ENCODE data around the gene PLEKHA7. TPM values are rescaled to one million over a fixed set of nuclear protein-coding genes. Genes with fewer than 3 reads are reported as not detected.
A peak's percentile ranks its signal among the peaks of the same experiment; 100 is the strongest.

The PLEKHA7 gene
- total and polyA plus RNA-seq, 2 of the 8 experiments (the other 6 are each of a cell fraction or from before 2014, with no cell fraction given): 11.4 to 25.6 TPM

DNA sequence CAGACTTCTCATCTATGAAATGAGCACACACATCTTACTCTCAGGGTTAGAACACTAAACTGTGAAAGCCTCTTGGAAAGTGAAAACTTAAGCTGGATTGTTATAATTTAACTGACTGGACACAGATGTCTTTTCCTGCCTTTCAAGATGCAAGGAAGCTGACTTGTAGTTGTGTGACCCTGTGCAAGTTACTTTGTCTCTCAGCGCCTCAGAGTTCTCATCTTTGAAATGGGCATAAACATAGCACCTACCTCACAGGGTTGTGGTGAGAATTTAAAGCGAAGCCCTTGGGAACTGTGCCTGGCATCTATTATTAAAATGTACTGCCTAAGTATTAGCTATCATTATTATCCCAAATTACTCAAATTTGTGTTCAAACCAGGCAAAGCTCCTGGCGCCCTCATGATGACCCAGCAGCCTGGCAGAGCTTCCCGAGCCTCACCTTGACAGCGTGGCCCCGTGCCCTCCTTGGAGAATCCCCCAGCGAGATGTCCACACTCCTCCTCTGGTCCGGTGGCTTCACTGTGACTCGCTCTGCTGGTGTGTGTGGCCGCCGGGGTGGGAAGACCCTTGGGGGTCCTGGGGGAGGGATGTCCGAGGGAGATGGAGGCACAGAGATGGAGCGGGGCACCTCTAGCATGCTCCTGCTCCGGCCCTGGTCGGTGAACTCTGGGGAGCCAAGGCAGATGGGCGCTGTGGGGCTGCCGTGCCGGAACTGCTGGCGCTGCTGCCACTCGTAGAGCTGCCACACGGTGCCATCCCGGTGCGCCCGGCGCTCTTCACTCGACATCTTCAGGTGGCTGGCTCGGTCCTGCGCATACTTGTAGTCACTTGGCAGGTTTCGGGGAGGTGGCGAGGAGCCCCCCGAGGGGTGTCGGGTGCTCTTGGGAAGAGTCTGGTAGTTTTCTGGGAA, 197.6 kb downstream of the PLEKHA7 start:
- Histone ChIP-seq H2BK15ac (ENCODE audit: low read length) (no peak overlapping the region), H3K4me3 (ENCODE audit: extremely low read depth in 1 of 4, insufficient read depth in 2 of 4, low read depth in 3 of 4, low read length in 4 of 4) (no peak overlapping the region), H2AK5ac (ENCODE audit: low read depth, low read length) (no peak overlapping the region), H4K20me1 (replicated peaks in 1 of 2; ENCODE audit: control insufficient read depth in 1 of 2, insufficient read depth in 2 of 2, low read length in 2 of 2) (no peaks in the 10 kb centered on the region), H4K91ac (replicated peaks; ENCODE audit: insufficient read length, low read length) (no peak overlapping the region), H3K79me1 (ENCODE audit: low read depth, low read length) (no peaks in the 10 kb centered on the region), H3K27ac (ENCODE audit: low read depth, low read length) (no peak overlapping the region), H4K8ac (ENCODE audit: extremely low read depth, insufficient read depth, low read length) (peak overlapping the region; percentile 42; the same call in 1 of the 2 replicates), H3K4me2 (ENCODE audit: insufficient read depth in 1 of 2, low read depth in 2 of 2, low read length in 2 of 2) (no peak overlapping the region), H3K27me3 (replicated peaks in 1 of 4; ENCODE audit: control insufficient read depth in 3 of 4, extremely low read depth in 1 of 4, insufficient read depth in 3 of 4, low read length in 3 of 4) (no peaks in the 10 kb centered on the region), H3K9ac (replicated peaks in 1 of 4; ENCODE audit: extremely low read depth in 1 of 4, low read depth in 3 of 4, low read length in 3 of 4) (no peak overlapping the region), H2BK120ac (replicated peaks; ENCODE audit: low read depth, low read length) (no peak overlapping the region), H4K5ac (ENCODE audit: insufficient read length, low read depth, low read length) (no peak overlapping the region), H3K56ac (replicated peaks; ENCODE audit: insufficient read length, low read depth, low read length) (no peak overlapping the region), H3K14ac (ENCODE audit: insufficient read length) (no peak overlapping the region), H3K23ac (ENCODE audit: insufficient read length) (no peak overlapping the region), H3K18ac (ENCODE audit: extremely low read depth, low read length) (no peak overlapping the region), H3K4ac (replicated peaks; ENCODE audit: insufficient read length, low read depth, low read length) (no peak overlapping the region), H3K9me3 (ENCODE audit: insufficient read depth in 2 of 2, low read depth in 1 of 2, low read length in 1 of 2) (no peaks in the 10 kb centered on the region), H2BK5ac (ENCODE audit: low read depth, low read length) (no peak overlapping the region), H3K4me1 (replicated peaks in 1 of 4; ENCODE audit: control insufficient read depth in 3 of 4, insufficient read depth in 4 of 4, low read length in 3 of 4) (peaks cover 4 to 8% (median 6%) of the 10 kb centered on the region in 4 experiments; a peak in 5 of 7 replicates), H3K36me3 (ENCODE audit: control insufficient read depth in 2 of 4, insufficient read depth in 4 of 4, low read length in 3 of 4) (peaks cover 0 to 11% (median 3%) of the 10 kb centered on the region in 4 experiments; a peak in 6 of 8 replicates), H2AFZ (ENCODE audit: low read length) (no peak overlapping the region), H3K23me2 (ENCODE audit: low read depth, low read length) (no peaks in the 10 kb centered on the region), H2BK12ac (ENCODE audit: low read depth, low read length) (no peak overlapping the region), H2BK20ac (ENCODE audit: low read length) (no peak overlapping the region), H3K79me2 (ENCODE audit: control insufficient read depth in 1 of 2, insufficient read depth in 2 of 2, low read length in 2 of 2) (no peaks in the 10 kb centered on the region)
- WGBS, 2 experiments (ENCODE audit: extremely low coverage in 1 of 2, insufficient coverage in 1 of 2, insufficient read length in 1 of 2, insufficient replicate concordance in 2 of 2, low coverage in 1 of 2, low lambda C conversion rate in 2 of 2, missing lambda C conversion rate in 1 of 2): 94% methylated on average over 24 of the region's 32 CpGs; no CpG with 5 or more reads in 1 of the 2 experiments
- ChIA-PET POLR2A (ENCODE audit: partially characterized antibody) (interaction anchor here (0.6 to 1.2 kb wide), 2 partner anchors 21 to 262 kb away, joined by 3 to 5 read pairs; no protein-coding TSS in a partner anchor), CTCF (ENCODE audit: partially characterized antibody) (interaction anchor here (0.7 to 9.7 kb wide), 9 partner anchors 10 to 247 kb away, joined by 3 to 100 read pairs (median 4); partner anchors contain the start of gene PLEKHA7)
- TF ChIP-seq GABPA (IDR thresholded peaks at IDR 0.05; ENCODE audit: borderline replicate concordance, insufficient read depth, low read length) (no peak), SIN3A (conservative IDR thresholded peaks at IDR 0.05 in 1 of 2, IDR thresholded peaks at IDR 0.05 in 1 of 2; ENCODE audit: low read depth in 1 of 2, low read length in 2 of 2) (no peak)
- FAIRE-seq: no peak
- DNase-seq (ENCODE audit: low read depth in 1 of 2, low spot score in 2 of 2): no peak
